SK-N-SH treated with all-trans-retinoic acid at 6 μM for 48 hours (cell line): ENCODE results near the gene TAF5L.

Source experiments
- ARNTL ChIP-seq: fragments of 450-650 bp; formaldehyde crosslinking; IDR thresholded peaks from 2 replicates; pipeline ENCODE4 v1.5.0; 2020; ENCODE audit warnings: low read depth, mild to moderate bottlenecking, moderate library complexity, borderline replicate concordance
- BACH2 ChIP-seq: fragments of 250-450 bp; sonication (Bioruptor Pico); IDR thresholded peaks from 2 replicates; pipeline ENCODE4 v1.9.0; 2021; ENCODE audit warnings: mild to moderate bottlenecking, borderline replicate concordance
- CREB5 ChIP-seq: fragments of 250-450 bp; sonication (Bioruptor Pico); IDR thresholded peaks from 2 replicates; pipeline ENCODE4 v1.5.1; 2020; ENCODE audit warnings: low read depth, mild to moderate bottlenecking, moderate library complexity
- CSRNP3 ChIP-seq: fragments of 250-450 bp; sonication (Bioruptor Pico); IDR thresholded peaks from 2 replicates; pipeline ENCODE4 v1.5.1; 2021; ENCODE audit warnings: mild to moderate bottlenecking, moderate library complexity
- ESRRG ChIP-seq: fragments of 250-450 bp; sonication (Bioruptor Pico); IDR thresholded peaks from 2 replicates; pipeline ENCODE4 v1.6.1; 2021; ENCODE audit warnings: mild to moderate bottlenecking
- ISL1 ChIP-seq: fragments of 250-450 bp; sonication (Bioruptor Pico); IDR thresholded peaks from 2 replicates; pipeline ENCODE4 v2.1.2; 2022; ENCODE audit warnings: mild to moderate bottlenecking, moderate library complexity
- OSR1 ChIP-seq: fragments of 250-450 bp; sonication (Bioruptor Pico); IDR thresholded peaks from 2 replicates; pipeline ENCODE4 v1.8.0; 2022; ENCODE audit warnings: moderate library complexity, mild to moderate bottlenecking, inconsistent platforms
- PPARA ChIP-seq: fragments of 250-450 bp; sonication (Bioruptor Pico); IDR thresholded peaks from 2 replicates; pipeline ENCODE4 v1.5.0; 2020; ENCODE audit warnings: mild to moderate bottlenecking, borderline replicate concordance
- RARB ChIP-seq: fragments of 250-450 bp; sonication (Bioruptor Pico); IDR thresholded peaks from 2 replicates; pipeline ENCODE4 v1.8.0; 2021; ENCODE audit warnings: mild to moderate bottlenecking, moderate library complexity
- SNAI2 ChIP-seq: fragments of 250-450 bp; sonication (Bioruptor Pico); IDR thresholded peaks from 2 replicates; pipeline ENCODE4 v1.5.0; 2020; ENCODE audit warnings: mild to moderate bottlenecking, moderate library complexity
- ZC3H10 ChIP-seq: fragments of 250-450 bp; sonication (Bioruptor Pico); IDR thresholded peaks from 2 replicates; pipeline ENCODE4 v1.5.1; 2021; ENCODE audit warnings: mild to moderate bottlenecking, moderate library complexity
- TF ChIP-seq, protein P1 (sequence below): fragments of 250-450 bp; sonication (Bioruptor Pico); IDR thresholded peaks from 2 replicates; pipeline ENCODE4 v1.8.0; 2020; ENCODE audit warnings: mild to moderate bottlenecking, moderate library complexity, borderline replicate concordance
- TF ChIP-seq, protein P2 (sequence below): fragments of 250-450 bp; sonication (Bioruptor Pico); IDR thresholded peaks from 2 replicates; pipeline ENCODE4 v1.5.0; 2020; ENCODE audit warnings: mild to moderate bottlenecking, moderate library complexity

- TF ChIP-seq CREB5 (CRISPR knock-in tag) (no peak), PPARA (CRISPR knock-in tag) (no peak), CSRNP3 (CRISPR knock-in tag) (no peak), RARB (CRISPR knock-in tag) (no peak), ISL1 (CRISPR knock-in tag) (no peak), OSR1 (CRISPR knock-in tag) (no peak), SNAI2 (CRISPR knock-in tag) (no peak), BACH2 (CRISPR knock-in tag) (no peak), ZC3H10 (CRISPR knock-in tag) (no peak), ESRRG (CRISPR knock-in tag) (no peak), ARNTL (CRISPR knock-in tag) (no peak)
- TF ChIP-seq, protein P1, sequence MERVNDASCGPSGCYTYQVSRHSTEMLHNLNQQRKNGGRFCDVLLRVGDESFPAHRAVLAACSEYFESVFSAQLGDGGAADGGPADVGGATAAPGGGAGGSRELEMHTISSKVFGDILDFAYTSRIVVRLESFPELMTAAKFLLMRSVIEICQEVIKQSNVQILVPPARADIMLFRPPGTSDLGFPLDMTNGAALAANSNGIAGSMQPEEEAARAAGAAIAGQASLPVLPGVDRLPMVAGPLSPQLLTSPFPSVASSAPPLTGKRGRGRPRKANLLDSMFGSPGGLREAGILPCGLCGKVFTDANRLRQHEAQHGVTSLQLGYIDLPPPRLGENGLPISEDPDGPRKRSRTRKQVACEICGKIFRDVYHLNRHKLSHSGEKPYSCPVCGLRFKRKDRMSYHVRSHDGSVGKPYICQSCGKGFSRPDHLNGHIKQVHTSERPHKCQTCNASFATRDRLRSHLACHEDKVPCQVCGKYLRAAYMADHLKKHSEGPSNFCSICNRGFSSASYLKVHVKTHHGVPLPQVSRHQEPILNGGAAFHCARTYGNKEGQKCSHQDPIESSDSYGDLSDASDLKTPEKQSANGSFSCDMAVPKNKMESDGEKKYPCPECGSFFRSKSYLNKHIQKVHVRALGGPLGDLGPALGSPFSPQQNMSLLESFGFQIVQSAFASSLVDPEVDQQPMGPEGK, result no peak
- TF ChIP-seq, protein P2, sequence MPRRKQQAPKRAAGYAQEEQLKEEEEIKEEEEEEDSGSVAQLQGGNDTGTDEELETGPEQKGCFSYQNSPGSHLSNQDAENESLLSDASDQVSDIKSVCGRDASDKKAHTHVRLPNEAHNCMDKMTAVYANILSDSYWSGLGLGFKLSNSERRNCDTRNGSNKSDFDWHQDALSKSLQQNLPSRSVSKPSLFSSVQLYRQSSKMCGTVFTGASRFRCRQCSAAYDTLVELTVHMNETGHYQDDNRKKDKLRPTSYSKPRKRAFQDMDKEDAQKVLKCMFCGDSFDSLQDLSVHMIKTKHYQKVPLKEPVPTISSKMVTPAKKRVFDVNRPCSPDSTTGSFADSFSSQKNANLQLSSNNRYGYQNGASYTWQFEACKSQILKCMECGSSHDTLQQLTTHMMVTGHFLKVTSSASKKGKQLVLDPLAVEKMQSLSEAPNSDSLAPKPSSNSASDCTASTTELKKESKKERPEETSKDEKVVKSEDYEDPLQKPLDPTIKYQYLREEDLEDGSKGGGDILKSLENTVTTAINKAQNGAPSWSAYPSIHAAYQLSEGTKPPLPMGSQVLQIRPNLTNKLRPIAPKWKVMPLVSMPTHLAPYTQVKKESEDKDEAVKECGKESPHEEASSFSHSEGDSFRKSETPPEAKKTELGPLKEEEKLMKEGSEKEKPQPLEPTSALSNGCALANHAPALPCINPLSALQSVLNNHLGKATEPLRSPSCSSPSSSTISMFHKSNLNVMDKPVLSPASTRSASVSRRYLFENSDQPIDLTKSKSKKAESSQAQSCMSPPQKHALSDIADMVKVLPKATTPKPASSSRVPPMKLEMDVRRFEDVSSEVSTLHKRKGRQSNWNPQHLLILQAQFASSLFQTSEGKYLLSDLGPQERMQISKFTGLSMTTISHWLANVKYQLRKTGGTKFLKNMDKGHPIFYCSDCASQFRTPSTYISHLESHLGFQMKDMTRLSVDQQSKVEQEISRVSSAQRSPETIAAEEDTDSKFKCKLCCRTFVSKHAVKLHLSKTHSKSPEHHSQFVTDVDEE (CRISPR knock-in tag), result no peak
Observed at GRCh38 chr1:229547542-229547941, 78.4 kb downstream of the TAF5L start.
